Measurements from ENCODE around the gene PFDN4. TPM values are rescaled to one million over a fixed set of nuclear protein-coding genes. Genes with fewer than 3 reads are reported as not detected.

Gene PFDN4
- total RNA-seq, 1 donor from 2014 or later: 19.0 TPM

Other genes with a start within 250 kb of the PFDN4 start
- gene BCAS1, start 137.5 kb upstream of the PFDN4 start, total RNA-seq: 1.8 TPM
- gene CYP24A1, start 34.1 kb upstream of the PFDN4 start, total RNA-seq: 1.3 TPM